Measurements from ENCODE around the gene SMIM5.

SMIM5 gene

DNA sequence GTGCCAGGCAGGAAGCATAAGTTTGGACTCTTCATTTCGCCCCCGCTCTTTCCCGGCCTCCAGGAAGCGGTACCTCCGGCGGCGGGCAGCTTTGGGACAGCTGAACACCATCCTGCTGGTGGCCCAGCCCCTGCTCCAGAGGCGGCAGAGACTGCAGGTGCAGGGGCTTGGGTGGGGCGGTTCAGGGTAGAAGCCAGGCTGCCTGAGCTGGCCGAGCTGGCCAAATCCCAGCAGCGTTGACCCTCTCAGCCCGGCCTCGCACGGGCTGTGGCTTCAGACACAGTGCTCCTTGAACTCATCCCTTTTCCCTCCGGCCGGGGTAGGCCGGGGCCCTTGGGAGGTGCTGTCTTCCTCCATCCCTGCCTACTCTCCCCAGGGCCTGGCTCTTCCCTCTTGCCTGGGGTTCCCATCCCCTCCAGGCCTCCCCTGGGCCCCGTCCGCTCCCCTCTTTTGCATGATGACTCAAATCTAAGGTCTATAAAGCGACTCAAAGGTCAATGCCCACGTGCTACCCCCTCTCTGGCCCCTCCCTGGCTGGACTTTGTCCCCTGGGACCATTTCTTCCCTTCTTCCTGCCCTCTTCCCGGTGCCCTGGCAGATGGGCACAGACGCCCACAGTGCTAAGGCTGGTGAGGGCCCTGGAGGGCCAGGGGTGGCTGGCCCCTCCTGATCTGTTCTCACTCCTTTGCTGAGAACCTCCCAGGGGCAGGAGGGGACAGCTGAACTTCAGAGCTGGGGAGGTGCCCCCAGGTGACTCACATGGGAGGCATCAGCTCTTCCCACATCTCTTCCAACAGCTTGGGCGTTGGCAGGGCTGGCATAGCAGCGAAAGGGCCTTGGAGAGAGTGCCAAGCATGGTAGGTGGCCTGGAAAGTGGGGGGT lies 22.9 kb upstream of the SMIM5 start:
- Histone ChIP-seq H3K27ac (ENCODE audit: poor library complexity, severe bottlenecking) (no peak overlapping the region), H3K27me3 (ENCODE audit: insufficient read depth, poor library complexity, severe bottlenecking) (no peaks in the 10 kb centered on the region), H3K4me3 (ENCODE audit: severe bottlenecking) (no peak overlapping the region), H3K9me3 (ENCODE audit: severe bottlenecking) (no peaks in the 10 kb centered on the region), H3K36me3 (ENCODE audit: low read depth) (no peaks in the 10 kb centered on the region), H3K4me1 (ENCODE audit: insufficient read depth, poor library complexity, severe bottlenecking) (peaks cover 5% of the 10 kb centered on the region)
- peak; percentile 44 for ATAC-seq (ENCODE audit: low read depth)
- TF ChIP-seq, protein P1, sequence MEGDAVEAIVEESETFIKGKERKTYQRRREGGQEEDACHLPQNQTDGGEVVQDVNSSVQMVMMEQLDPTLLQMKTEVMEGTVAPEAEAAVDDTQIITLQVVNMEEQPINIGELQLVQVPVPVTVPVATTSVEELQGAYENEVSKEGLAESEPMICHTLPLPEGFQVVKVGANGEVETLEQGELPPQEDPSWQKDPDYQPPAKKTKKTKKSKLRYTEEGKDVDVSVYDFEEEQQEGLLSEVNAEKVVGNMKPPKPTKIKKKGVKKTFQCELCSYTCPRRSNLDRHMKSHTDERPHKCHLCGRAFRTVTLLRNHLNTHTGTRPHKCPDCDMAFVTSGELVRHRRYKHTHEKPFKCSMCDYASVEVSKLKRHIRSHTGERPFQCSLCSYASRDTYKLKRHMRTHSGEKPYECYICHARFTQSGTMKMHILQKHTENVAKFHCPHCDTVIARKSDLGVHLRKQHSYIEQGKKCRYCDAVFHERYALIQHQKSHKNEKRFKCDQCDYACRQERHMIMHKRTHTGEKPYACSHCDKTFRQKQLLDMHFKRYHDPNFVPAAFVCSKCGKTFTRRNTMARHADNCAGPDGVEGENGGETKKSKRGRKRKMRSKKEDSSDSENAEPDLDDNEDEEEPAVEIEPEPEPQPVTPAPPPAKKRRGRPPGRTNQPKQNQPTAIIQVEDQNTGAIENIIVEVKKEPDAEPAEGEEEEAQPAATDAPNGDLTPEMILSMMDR (IDR thresholded peaks at IDR 0.05; ENCODE audit: poor library complexity, severe bottlenecking), result no peak
- no peak for DNase-seq (ENCODE audit: low spot score)

DNA sequence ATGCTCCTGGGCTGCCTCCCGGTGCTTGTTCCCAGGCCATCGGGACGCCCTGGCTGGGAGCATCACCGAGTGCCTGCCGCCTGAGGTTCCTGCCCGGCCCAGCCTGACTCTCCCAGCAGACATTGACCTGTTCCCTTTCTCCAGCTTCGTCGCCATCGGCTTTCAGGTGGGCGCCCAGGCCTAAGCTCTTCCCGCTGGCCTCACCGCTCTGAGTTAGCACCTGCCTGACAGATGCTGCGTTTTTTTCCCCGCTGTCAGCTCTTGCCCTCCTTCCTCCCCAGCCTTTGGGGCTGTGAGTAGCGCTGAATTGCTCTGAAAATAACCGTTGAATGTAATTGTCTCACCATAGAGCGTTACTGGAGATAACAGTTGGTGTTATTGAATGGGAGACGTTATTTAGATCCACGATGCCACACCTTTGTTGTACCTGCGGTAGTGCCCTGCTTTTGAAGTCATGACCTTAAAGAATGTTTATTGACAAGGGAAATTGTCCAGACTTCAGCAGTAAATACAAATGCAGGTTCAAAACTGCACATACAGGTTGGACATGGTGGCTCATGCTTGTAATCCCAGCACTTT lies 21.3 kb upstream of the SMIM5 start:
- DNase-seq (ENCODE audit: low spot score) (no peak), ATAC-seq (ENCODE audit: low read depth) (no peak)
- Histone ChIP-seq H3K4me1 (ENCODE audit: insufficient read depth, poor library complexity, severe bottlenecking) (peaks cover 5% of the 10 kb centered on the region), H3K36me3 (ENCODE audit: low read depth) (no peaks in the 10 kb centered on the region), H3K27ac (ENCODE audit: poor library complexity, severe bottlenecking) (no peak overlapping the region), H3K4me3 (ENCODE audit: severe bottlenecking) (no peak overlapping the region), H3K9me3 (ENCODE audit: severe bottlenecking) (no peaks in the 10 kb centered on the region), H3K27me3 (ENCODE audit: insufficient read depth, poor library complexity, severe bottlenecking) (no peaks in the 10 kb centered on the region)
- TF ChIP-seq, protein P1 (IDR thresholded peaks at IDR 0.05; ENCODE audit: poor library complexity, severe bottlenecking), result no peak

DNA sequence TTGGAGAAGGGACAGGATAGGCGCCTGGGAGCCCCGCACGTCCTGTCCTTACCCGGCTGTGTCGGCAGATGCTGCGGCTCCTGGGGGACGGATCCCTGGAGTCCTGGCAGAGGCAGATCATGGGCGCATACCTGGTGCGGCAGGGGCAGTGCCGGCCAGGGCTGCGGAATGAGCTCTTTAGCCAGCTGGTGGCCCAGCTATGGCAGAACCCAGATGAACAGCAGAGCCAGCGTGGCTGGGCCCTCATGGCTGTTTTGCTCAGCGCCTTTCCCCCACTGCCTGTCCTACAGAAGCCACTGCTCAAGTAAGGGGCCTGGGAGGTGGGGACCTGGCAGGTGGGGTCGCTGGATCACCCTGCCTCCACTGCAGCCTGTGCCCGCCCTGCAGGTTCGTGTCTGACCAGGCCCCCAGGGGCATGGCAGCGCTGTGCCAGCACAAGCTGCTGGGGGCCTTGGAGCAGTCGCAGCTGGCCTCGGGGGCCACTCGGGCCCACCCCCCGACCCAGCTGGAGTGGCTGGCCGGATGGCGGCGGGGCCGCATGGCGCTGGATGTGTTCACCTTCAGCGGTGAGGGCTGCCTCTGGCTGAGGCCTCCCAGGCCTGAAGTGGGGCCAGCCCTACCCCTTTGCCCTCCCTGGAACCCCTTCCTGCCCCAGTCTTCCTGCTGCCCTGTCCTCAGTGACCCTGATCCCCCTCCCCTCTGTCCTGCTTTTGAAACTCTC lies 20.2 kb upstream of the SMIM5 start:
- no peak overlapping the region for H3K4me3 ChIP-seq (ENCODE audit: severe bottlenecking)
- peaks cover 5% of the 10 kb centered on the region for H3K4me1 ChIP-seq (ENCODE audit: insufficient read depth, poor library complexity, severe bottlenecking)
- TF ChIP-seq, protein P1 (IDR thresholded peaks at IDR 0.05; ENCODE audit: poor library complexity, severe bottlenecking), result no peak
- no peaks in the 10 kb centered on the region for H3K27me3 ChIP-seq (ENCODE audit: insufficient read depth, poor library complexity, severe bottlenecking)
- no peak for DNase-seq (ENCODE audit: low spot score)
- no peak overlapping the region for H3K27ac ChIP-seq (ENCODE audit: poor library complexity, severe bottlenecking)
- H3K36me3 ChIP-seq (ENCODE audit: low read depth), result no peaks in the 10 kb centered on the region
- no peaks in the 10 kb centered on the region for H3K9me3 ChIP-seq (ENCODE audit: severe bottlenecking)
- ATAC-seq (ENCODE audit: low read depth), result no peak

DNA sequence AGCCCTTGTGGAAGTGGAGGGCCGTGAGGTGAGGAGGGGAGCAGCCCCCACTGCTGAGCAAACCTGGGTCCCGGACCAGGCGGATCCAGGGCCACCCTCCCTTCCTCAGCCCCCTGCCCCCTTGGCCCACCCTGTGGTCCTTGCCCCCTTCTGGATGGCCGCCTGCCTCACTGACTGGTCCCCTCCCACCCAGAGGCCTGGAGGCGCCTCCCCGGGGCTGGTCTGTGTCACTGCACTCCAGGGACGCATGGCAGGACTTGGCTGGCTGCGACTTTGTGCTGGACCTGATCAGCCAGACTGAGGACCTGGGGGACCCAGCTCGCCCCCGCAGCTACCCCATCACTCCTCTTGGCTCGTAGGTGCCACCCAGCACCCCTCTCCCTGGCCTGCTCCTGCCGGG lies 19.2 kb upstream of the SMIM5 start:
- Histone ChIP-seq H3K9me3 (ENCODE audit: severe bottlenecking) (no peaks in the 10 kb centered on the region), H3K27ac (ENCODE audit: poor library complexity, severe bottlenecking) (no peak overlapping the region), H3K27me3 (ENCODE audit: insufficient read depth, poor library complexity, severe bottlenecking) (no peaks in the 10 kb centered on the region), H3K36me3 (ENCODE audit: low read depth) (no peaks in the 10 kb centered on the region), H3K4me3 (ENCODE audit: severe bottlenecking) (no peak overlapping the region), H3K4me1 (ENCODE audit: insufficient read depth, poor library complexity, severe bottlenecking) (peaks cover 5% of the 10 kb centered on the region)
- no peak for ATAC-seq (ENCODE audit: low read depth)
- DNase-seq (ENCODE audit: low spot score), result no peak
- TF ChIP-seq, protein P1 (IDR thresholded peaks at IDR 0.05; ENCODE audit: poor library complexity, severe bottlenecking), result no peak
